Aorta (tissue), 5 donors: ENCODE data around the gene CRYAA. TPM values are rescaled to one million over a fixed set of nuclear protein-coding genes. Genes with fewer than 3 reads are reported as not detected.

Experiments
- ATAC-seq: fragments of 200-7000 bp; cut with Tn5 transposase; one replicate; pipeline ENCODE4 v1.9.1; 2022; ENCODE audit warnings: moderate library complexity; ENCODE audit not compliant: low FRiP score
- DNase-seq, 2 donors: peaks; one replicate each; pipeline ENCODE4 v3.0.0-alpha.2; 2020
- H3K27ac ChIP-seq, 2 donors: one replicate each; pipeline ENCODE4 v1.5.1; 2013; ENCODE audit warnings: low read length in 2 of 2, mild to moderate bottlenecking in 2 of 2, moderate library complexity in 2 of 2, control low read depth in 1 of 2, inconsistent platforms in 1 of 2, low read depth in 1 of 2
- H3K27me3 ChIP-seq, 2 donors: one replicate each; pipeline ENCODE4 v1.6.1; 2013; ENCODE audit warnings: control low read depth in 1 of 2, low read length in 1 of 2, mild to moderate bottlenecking in 1 of 2, moderate library complexity in 1 of 2; ENCODE audit not compliant: insufficient read depth in 2 of 2, control insufficient read depth in 1 of 2
- H3K36me3 ChIP-seq, 2 donors: one replicate each; pipeline ENCODE4 v1.6.1; 2013; ENCODE audit warnings: control low read depth in 1 of 2, low read length in 1 of 2, mild to moderate bottlenecking in 1 of 2; ENCODE audit not compliant: insufficient read depth in 2 of 2, control insufficient read depth in 1 of 2
- H3K4me1 ChIP-seq, 2 donors: one replicate each; pipeline ENCODE4 v1.6.1; 2013; ENCODE audit warnings: low read length in 2 of 2, control low read depth in 1 of 2, mild to moderate bottlenecking in 1 of 2, moderate library complexity in 1 of 2; ENCODE audit not compliant: insufficient read depth in 2 of 2, control insufficient read depth in 1 of 2
- H3K4me3 ChIP-seq, 2 donors: one replicate each; pipeline ENCODE4 v1.5.1; 2013; ENCODE audit warnings: low read length in 2 of 2, control low read depth in 1 of 2, mild to moderate bottlenecking in 1 of 2
- H3K9me3 ChIP-seq: one replicate; pipeline ENCODE4 v1.6.1; 2013; ENCODE audit warnings: mild to moderate bottlenecking, low read length; ENCODE audit not compliant: control insufficient read depth
- WGBS, 2 donors: extraction: QIAGEN DNeasy Blood & Tissue Kit; methylation state at CpG; one replicate each; pipeline ENCODE4 v1.1.7; 2013; 5-methylcytosine and 5-hydroxymethylcytosine counted together
- intact Hi-C, 2 donors: fragments of 100-400 bp; cut with DNase I; formaldehyde crosslinking; loops; one replicate each; pipeline versions ENCODE4 v1.14.2 to v1.15.0; 2022
- polyA plus RNA-seq, 2 donors: library from polyadenylated mRNA; stranded (reverse); fragments of 200-250 nt; gene quantifications; one replicate each; pipeline ENCODE4 v1.2.3, GENCODE V29; 2013
- total RNA-seq, 2 donors: library from RNA; stranded (reverse); fragmentation: NEBNext Ultra II Directional; extraction: Animal tissue kit (Norgen Biotek cat#: 25700); gene quantifications; one replicate each; pipeline ENCODE4 v1.2.1, GENCODE V29; 2021
- donor health status: healthy with polysubstance abuse.
- donor health status: Bipolar disorder and iron deficiency.
- donor health status: DM: no; HTN: no; CAD: no.
- donor health status: DM: no; HTN: no; CAD: no.
- donor health status: DM: yes; HTN: yes; CAD: no.

CRYAA gene
- total and polyA plus RNA-seq, 4 donors = not detected

- Histone ChIP-seq H3K36me3 (no peaks in the 10 kb centered on the region), H3K4me1 (no peaks in the 10 kb centered on the region), H3K4me3 (no peak overlapping the region), H3K27ac (no peak overlapping the region), H3K27me3 (no peaks in the 10 kb centered on the region), H3K9me3 (no peaks in the 10 kb centered on the region)
- ATAC-seq = peak; percentile 31
- intact Hi-C loops = no loop called here
- 57 to 59% methylated on average over 19 of the region's 19 CpGs for WGBS, 2 donors
- peak in 1 of 2 donors; percentile 63 for DNase-seq
These were observed 25.0 kb downstream of the CRYAA start for GRCh38 chr21:43193651-43194302.

- 77 to 78% methylated on average over 23 of the region's 23 CpGs for WGBS, 2 donors
- H3K4me3 ChIP-seq = no peak overlapping the region
- DNase-seq (peak in 1 of 2 donors; percentile 38), ATAC-seq (no peak)
- intact Hi-C loops = no loop called here
- H3K36me3 ChIP-seq = no peaks in the 10 kb centered on the region
- H3K9me3 ChIP-seq = no peaks in the 10 kb centered on the region
- no peaks in the 10 kb centered on the region for H3K4me1 ChIP-seq
- no peak overlapping the region for H3K27ac ChIP-seq
- H3K27me3 ChIP-seq = no peaks in the 10 kb centered on the region
These were observed 25.7 kb downstream of the CRYAA start for GRCh38 chr21:43194303-43195120.

- ATAC-seq (no peak), DNase-seq (peak in 1 of 2 donors; percentile 70)
- Histone ChIP-seq H3K4me3 (no peak overlapping the region), H3K36me3 (no peaks in the 10 kb centered on the region), H3K27ac (no peak overlapping the region), H3K27me3 (no peaks in the 10 kb centered on the region), H3K4me1 (no peaks in the 10 kb centered on the region), H3K9me3 (no peaks in the 10 kb centered on the region)
- intact Hi-C loops = no loop called here
- 60 to 69% methylated on average over 32 of the region's 32 CpGs for WGBS, 2 donors
These were observed 26.6 kb downstream of the CRYAA start for GRCh38 chr21:43195121-43196021.

GRCh38 chr21:43196826-43197225 is 28.0 kb downstream of the CRYAA start:
- ATAC-seq (no peak), DNase-seq (no peak)
- no peaks in the 10 kb centered on the region for H3K36me3 ChIP-seq
- H3K4me1 ChIP-seq = no peaks in the 10 kb centered on the region
- intact Hi-C loops = no loop called here
- H3K27me3 ChIP-seq = no peaks in the 10 kb centered on the region
- no peak overlapping the region for H3K4me3 ChIP-seq
- H3K27ac ChIP-seq = no peak overlapping the region
- peaks cover 2% of the 10 kb centered on the region for H3K9me3 ChIP-seq
- 62 to 67% methylated on average over 6 of the region's 6 CpGs for WGBS, 2 donors

GRCh38 chr21:43198376-43198775 is 29.6 kb downstream of the CRYAA start:
- Histone ChIP-seq H3K9me3 (peaks cover 2% of the 10 kb centered on the region), H3K36me3 (no peaks in the 10 kb centered on the region), H3K4me3 (no peak overlapping the region), H3K27me3 (no peaks in the 10 kb centered on the region), H3K27ac (no peak overlapping the region), H3K4me1 (no peaks in the 10 kb centered on the region)
- intact Hi-C loops = no loop called here
- ATAC-seq = no peak
- WGBS, 2 donors = 57 to 69% methylated on average over 2 of the region's 2 CpGs
- DNase-seq = no peak

- intact Hi-C loops = no loop called here
- Histone ChIP-seq H3K27me3 (no peaks in the 10 kb centered on the region), H3K9me3 (peaks cover 2% of the 10 kb centered on the region), H3K36me3 (no peaks in the 10 kb centered on the region), H3K4me1 (no peaks in the 10 kb centered on the region), H3K4me3 (no peak overlapping the region), H3K27ac (no peak overlapping the region)
- DNase-seq = no peak
- no peak for ATAC-seq
- WGBS, 2 donors = 74 to 84% methylated on average over 1 of the region's 1 CpG
These were observed 32.7 kb downstream of the CRYAA start for GRCh38 chr21:43201491-43201890.

- Histone ChIP-seq H3K27me3 (no peaks in the 10 kb centered on the region), H3K4me1 (no peaks in the 10 kb centered on the region), H3K27ac (no peak overlapping the region), H3K36me3 (no peaks in the 10 kb centered on the region), H3K9me3 (peaks cover 2% of the 10 kb centered on the region), H3K4me3 (no peak overlapping the region)
- intact Hi-C loops = no loop called here
- 73 to 82% methylated on average over 6 of the region's 6 CpGs for WGBS, 2 donors
- ATAC-seq = no peak
- DNase-seq = peak in 1 of 2 donors; percentile 25
These were observed 34.8 kb downstream of the CRYAA start for GRCh38 chr21:43203591-43203990.

GRCh38 chr21:43204638-43205037 is 35.8 kb downstream of the CRYAA start:
- no peak overlapping the region for H3K27ac ChIP-seq
- no peaks in the 10 kb centered on the region for H3K36me3 ChIP-seq
- H3K9me3 ChIP-seq = peaks cover 2% of the 10 kb centered on the region
- H3K27me3 ChIP-seq = no peaks in the 10 kb centered on the region
- ATAC-seq (no peak), DNase-seq (no peak)
- no peaks in the 10 kb centered on the region for H3K4me1 ChIP-seq
- intact Hi-C loops = no loop called here
- WGBS, 2 donors = 89 to 91% methylated on average over 7 of the region's 7 CpGs
- no peak overlapping the region for H3K4me3 ChIP-seq
